ENCODE data around the gene C1orf174. TPM values are rescaled to one million over a fixed set of nuclear protein-coding genes. Genes with fewer than 3 reads are reported as not detected.

C1orf174 gene
- total and polyA plus RNA-seq, 4 donors: 10.8 to 19.3 (median 17.6) TPM

DNA sequence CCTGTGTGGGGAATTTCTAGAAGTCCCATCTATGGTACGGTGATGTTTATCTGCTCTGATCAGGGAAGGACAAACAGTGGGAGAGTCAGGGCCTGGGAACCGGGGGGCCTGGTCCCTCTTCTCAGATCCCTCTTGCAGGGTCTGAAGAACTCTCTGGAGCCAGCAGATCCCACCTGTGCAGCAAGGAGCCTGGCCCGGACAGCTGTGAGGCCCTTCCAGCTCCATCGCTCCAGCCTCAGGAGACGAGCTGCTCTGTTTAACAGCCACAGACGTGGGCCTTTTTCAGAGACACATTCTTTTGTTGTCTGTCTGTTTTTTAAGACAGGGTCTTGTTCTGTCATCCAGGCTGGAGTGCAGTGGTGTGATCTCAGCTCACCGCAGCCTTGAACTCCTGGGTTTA is 14.5 kb downstream of the C1orf174 start:
- no peak for DNase-seq
- Histone ChIP-seq H3K27me3 (ENCODE audit: control insufficient read depth in 3 of 3, insufficient read depth in 3 of 3, low read length in 2 of 3) (no peaks in the 10 kb centered on the region), H3K4me3 (no peak overlapping the region), H3K9ac (ENCODE audit: insufficient read depth in 1 of 2, low read length in 2 of 2) (no peak overlapping the region), H3K4me1 (ENCODE audit: control insufficient read depth in 5 of 5, insufficient read depth in 5 of 5, low read length in 5 of 5) (peaks cover 0 to 3% (median 0%) of the 10 kb centered on the region in 5 donors), H3K9me3 (ENCODE audit: control insufficient read depth in 4 of 4, insufficient read depth in 3 of 4, low read length in 3 of 4) (no peaks in the 10 kb centered on the region), H3K36me3 (ENCODE audit: control insufficient read depth in 4 of 4, insufficient read depth in 4 of 4, low read length in 4 of 4) (peaks cover 12 to 45% (median 22%) of the 10 kb centered on the region in 4 donors), H3K27ac (ENCODE audit: low read depth in 1 of 2, low read length in 1 of 2) (no peak overlapping the region)
- ATAC-seq (ENCODE audit: insufficient read depth, low FRiP score): no peak
- 90 to 91% methylated on average over 7 of the region's 7 CpGs for WGBS, 2 donors
- TF ChIP-seq, protein P1, sequence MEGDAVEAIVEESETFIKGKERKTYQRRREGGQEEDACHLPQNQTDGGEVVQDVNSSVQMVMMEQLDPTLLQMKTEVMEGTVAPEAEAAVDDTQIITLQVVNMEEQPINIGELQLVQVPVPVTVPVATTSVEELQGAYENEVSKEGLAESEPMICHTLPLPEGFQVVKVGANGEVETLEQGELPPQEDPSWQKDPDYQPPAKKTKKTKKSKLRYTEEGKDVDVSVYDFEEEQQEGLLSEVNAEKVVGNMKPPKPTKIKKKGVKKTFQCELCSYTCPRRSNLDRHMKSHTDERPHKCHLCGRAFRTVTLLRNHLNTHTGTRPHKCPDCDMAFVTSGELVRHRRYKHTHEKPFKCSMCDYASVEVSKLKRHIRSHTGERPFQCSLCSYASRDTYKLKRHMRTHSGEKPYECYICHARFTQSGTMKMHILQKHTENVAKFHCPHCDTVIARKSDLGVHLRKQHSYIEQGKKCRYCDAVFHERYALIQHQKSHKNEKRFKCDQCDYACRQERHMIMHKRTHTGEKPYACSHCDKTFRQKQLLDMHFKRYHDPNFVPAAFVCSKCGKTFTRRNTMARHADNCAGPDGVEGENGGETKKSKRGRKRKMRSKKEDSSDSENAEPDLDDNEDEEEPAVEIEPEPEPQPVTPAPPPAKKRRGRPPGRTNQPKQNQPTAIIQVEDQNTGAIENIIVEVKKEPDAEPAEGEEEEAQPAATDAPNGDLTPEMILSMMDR (IDR thresholded peaks at IDR 0.05; ENCODE audit: control extremely low read depth, extremely low read depth): no peak

DNA sequence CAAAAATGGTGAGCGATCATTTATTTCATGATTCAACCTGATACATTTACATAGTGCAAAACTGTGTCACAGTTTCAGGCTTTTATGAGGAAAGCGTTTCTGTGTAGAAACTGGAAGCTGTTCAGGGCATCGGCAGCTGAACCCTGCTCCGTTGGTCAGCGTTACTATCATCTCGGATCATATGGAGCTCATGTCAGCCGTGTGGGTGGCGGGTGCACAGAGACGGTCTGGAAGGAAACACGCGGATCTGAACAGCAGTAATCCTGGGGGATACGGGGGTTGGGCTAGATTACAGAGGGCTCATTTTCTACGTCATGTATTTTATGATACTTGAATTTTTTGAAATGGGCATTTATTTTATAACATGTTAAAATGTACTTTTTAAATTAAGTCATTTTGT is 15.1 kb downstream of the C1orf174 start:
- H3K36me3 ChIP-seq (ENCODE audit: control insufficient read depth in 4 of 4, insufficient read depth in 4 of 4, low read length in 4 of 4): peaks cover 11 to 44% (median 18%) of the 10 kb centered on the region in 4 donors
- no peak for ATAC-seq (ENCODE audit: insufficient read depth, low FRiP score)
- no peaks in the 10 kb centered on the region for H3K27me3 ChIP-seq (ENCODE audit: control insufficient read depth in 3 of 3, insufficient read depth in 3 of 3, low read length in 2 of 3)
- no peak for DNase-seq
- H3K9me3 ChIP-seq (ENCODE audit: control insufficient read depth in 4 of 4, insufficient read depth in 3 of 4, low read length in 3 of 4): no peaks in the 10 kb centered on the region
- H3K4me1 ChIP-seq (ENCODE audit: control insufficient read depth in 5 of 5, insufficient read depth in 5 of 5, low read length in 5 of 5): no peaks in the 10 kb centered on the region
- no peak overlapping the region for H3K9ac ChIP-seq (ENCODE audit: insufficient read depth in 1 of 2, low read length in 2 of 2)
- no peak overlapping the region for H3K27ac ChIP-seq (ENCODE audit: low read depth in 1 of 2, low read length in 1 of 2)
- 94 to 96% methylated on average over 13 of the region's 13 CpGs for WGBS, 2 donors
- TF ChIP-seq, protein P1 (IDR thresholded peaks at IDR 0.05; ENCODE audit: control extremely low read depth, extremely low read depth): no peak
- no peak overlapping the region for H3K4me3 ChIP-seq

DNA sequence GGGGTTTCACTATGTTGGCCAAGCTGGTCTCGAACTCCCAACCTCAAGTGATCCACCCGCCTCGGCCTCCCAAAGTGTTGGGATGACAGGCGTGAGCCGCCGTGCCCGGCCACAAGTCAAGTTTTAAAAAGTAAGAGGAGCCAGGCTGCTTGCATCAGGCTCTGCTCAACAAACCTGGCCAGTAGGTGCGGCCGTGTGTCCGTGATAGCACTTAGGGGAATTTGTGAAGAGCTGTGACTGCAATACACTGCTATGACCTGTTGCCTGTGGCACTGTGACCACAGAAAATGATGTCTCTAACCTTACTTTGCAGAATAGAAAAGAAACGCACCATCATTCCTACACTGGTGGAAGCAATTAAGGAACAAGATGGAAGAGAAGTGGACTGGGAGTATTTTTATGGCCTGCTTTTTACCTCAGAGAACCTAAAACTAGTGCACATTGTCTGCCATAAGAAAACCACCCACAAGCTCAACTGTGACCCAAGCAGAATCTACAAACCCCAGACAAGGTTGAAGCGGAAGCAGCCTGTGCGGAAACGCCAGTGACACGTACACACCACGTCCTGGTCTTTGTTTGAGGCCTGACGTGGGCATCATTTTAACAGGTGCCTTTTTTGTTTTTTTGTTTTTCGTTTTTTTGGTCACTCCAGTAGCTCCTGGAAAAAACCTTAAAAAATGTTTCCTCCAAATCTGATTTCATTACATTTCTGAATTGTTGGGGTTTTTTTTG is 16.7 kb downstream of the C1orf174 start:
- TF ChIP-seq, protein P1 (IDR thresholded peaks at IDR 0.05; ENCODE audit: control extremely low read depth, extremely low read depth): no peak
- peaks cover 10 to 42% (median 26%) of the 10 kb centered on the region in 4 donors for H3K36me3 ChIP-seq (ENCODE audit: control insufficient read depth in 4 of 4, insufficient read depth in 4 of 4, low read length in 4 of 4)
- no peaks in the 10 kb centered on the region for H3K4me1 ChIP-seq (ENCODE audit: control insufficient read depth in 5 of 5, insufficient read depth in 5 of 5, low read length in 5 of 5)
- DNase-seq (no peak), ATAC-seq (ENCODE audit: insufficient read depth, low FRiP score) (no peak)
- no peak overlapping the region for H3K4me3 ChIP-seq
- H3K9ac ChIP-seq (ENCODE audit: insufficient read depth in 1 of 2, low read length in 2 of 2): no peak overlapping the region
- no peaks in the 10 kb centered on the region for H3K27me3 ChIP-seq (ENCODE audit: control insufficient read depth in 3 of 3, insufficient read depth in 3 of 3, low read length in 2 of 3)
- peaks cover 0 to 4% (median 1%) of the 10 kb centered on the region in 4 donors for H3K9me3 ChIP-seq (ENCODE audit: control insufficient read depth in 4 of 4, insufficient read depth in 3 of 4, low read length in 3 of 4)
- no peak overlapping the region for H3K27ac ChIP-seq (ENCODE audit: low read depth in 1 of 2, low read length in 1 of 2)
- 94 to 95% methylated on average over 18 of the region's 18 CpGs for WGBS, 2 donors

DNA sequence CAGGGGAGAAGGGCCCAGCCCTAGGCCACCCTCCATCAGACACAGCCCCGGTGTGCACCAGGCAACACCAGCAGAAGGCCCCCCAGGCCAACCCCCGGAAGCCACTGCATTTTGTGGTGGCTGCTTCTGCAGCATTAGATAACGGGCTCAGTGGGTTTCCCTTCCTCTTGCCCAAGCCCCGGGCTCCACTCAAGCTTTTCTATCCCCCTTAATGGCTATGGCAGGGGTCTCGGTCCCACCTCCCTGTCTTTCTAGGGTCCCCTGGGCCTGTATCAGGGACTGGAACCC is 18.9 kb downstream of the C1orf174 start:
- TF ChIP-seq, protein P1 (IDR thresholded peaks at IDR 0.05; ENCODE audit: control extremely low read depth, extremely low read depth): no peak
- Histone ChIP-seq H3K36me3 (ENCODE audit: control insufficient read depth in 4 of 4, insufficient read depth in 4 of 4, low read length in 4 of 4) (peaks cover 8 to 38% (median 20%) of the 10 kb centered on the region in 4 donors), H3K9me3 (ENCODE audit: control insufficient read depth in 4 of 4, insufficient read depth in 3 of 4, low read length in 3 of 4) (peaks cover 0 to 6% (median 2%) of the 10 kb centered on the region in 4 donors), H3K4me1 (ENCODE audit: control insufficient read depth in 5 of 5, insufficient read depth in 5 of 5, low read length in 5 of 5) (no peaks in the 10 kb centered on the region), H3K9ac (ENCODE audit: insufficient read depth in 1 of 2, low read length in 2 of 2) (no peak overlapping the region), H3K27ac (ENCODE audit: low read depth in 1 of 2, low read length in 1 of 2) (no peak overlapping the region), H3K4me3 (no peak overlapping the region), H3K27me3 (ENCODE audit: control insufficient read depth in 3 of 3, insufficient read depth in 3 of 3, low read length in 2 of 3) (no peaks in the 10 kb centered on the region)
- DNase-seq (no peak), ATAC-seq (ENCODE audit: insufficient read depth, low FRiP score) (no peak)
- 56 to 68% methylated on average over 5 of the region's 5 CpGs for WGBS, 2 donors
